HG02763 (cell line): ENCODE data around the gene MAP1LC3B2.

Source experiments
- ATAC-seq: cut with Tn5 transposase; IDR thresholded peaks from one replicate; pipeline ENCODE4 v1.9.1; 2021; ENCODE audit warnings: mild to moderate bottlenecking, moderate library complexity; ENCODE audit not compliant: unreplicated experiment

The MAP1LC3B2 gene

GRCh38 chr12:116559162-116559935 is at the start of gene MAP1LC3B2:
Gene MAP1LC3B2 (plus strand): TSS chr12:116559381. CDS start chr12:116575943, 16,562 bp downstream.
- ATAC-seq: peak; percentile 79

DNA sequence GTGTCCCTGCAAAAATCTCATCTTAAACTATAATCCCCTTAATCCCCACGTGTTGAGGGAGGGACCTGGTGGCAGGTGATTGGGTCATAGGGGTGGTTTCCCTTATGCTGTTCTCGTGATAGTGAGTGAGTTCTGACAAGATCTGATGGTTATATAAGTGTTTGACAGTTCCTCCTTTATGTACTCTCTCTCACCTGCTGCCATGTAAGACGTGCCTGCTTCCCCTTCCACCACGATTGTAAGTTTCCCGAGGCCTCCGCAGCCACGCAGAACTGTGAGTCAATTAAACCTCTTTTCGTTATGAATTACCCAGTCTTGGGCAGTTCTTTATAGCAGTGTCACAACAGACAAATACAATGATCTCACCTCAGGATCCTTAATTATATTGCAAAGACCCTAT is 45.2 kb upstream of the MAP1LC3B2 start:
- ATAC-seq: no peak

- no peak for ATAC-seq
Measured at GRCh38 chr12:116515684-116516083, 43.5 kb upstream of the MAP1LC3B2 start.

DNA sequence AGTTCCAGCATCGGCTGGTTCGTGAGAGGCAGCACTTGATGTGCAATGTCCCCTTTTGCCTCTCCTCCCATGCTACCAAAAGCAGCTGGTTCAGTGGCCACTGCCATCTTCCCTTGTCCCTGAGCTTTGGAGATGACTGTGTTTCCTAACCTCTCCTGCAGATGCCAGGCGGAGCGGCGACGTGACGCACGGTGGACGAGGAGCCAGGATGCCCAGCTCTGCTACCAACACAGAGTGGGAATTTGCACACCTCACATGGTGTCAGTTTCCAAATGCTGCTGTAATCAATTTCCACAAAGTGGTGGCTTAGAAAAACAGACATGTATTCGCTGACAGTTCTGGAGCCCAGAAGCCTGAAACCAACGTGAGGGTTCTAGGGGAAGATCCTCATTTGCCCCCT is 42.5 kb upstream of the MAP1LC3B2 start:
- ATAC-seq: no peak

- ATAC-seq: no peak
Measured at GRCh38 chr12:116517431-116518045, 41.6 kb upstream of the MAP1LC3B2 start.

- ATAC-seq: no peak
Measured at GRCh38 chr12:116520225-116520760, 38.9 kb upstream of the MAP1LC3B2 start.

GRCh38 chr12:116520801-116521471 is 38.2 kb upstream of the MAP1LC3B2 start:
- ATAC-seq: no peak

DNA sequence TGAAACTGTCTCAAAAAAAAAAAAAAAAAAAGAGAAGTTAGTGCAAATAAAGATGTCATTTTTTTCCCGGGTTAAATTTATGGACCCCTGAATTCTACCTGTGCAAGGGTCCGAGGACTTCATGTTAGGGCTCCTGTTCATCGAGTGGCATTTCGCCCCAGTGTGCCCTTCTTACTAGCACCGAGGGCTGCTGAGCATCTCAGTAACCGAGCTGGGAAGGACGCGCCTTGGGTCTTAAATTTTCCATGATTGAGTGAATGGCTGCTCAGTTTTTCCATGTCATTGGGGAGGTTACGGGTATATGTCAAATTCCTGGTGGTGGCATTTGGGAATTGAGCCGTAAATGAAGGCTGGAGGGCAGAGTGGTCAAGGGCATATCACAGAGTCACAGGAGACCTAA is 34.9 kb upstream of the MAP1LC3B2 start:
- no peak for ATAC-seq

DNA sequence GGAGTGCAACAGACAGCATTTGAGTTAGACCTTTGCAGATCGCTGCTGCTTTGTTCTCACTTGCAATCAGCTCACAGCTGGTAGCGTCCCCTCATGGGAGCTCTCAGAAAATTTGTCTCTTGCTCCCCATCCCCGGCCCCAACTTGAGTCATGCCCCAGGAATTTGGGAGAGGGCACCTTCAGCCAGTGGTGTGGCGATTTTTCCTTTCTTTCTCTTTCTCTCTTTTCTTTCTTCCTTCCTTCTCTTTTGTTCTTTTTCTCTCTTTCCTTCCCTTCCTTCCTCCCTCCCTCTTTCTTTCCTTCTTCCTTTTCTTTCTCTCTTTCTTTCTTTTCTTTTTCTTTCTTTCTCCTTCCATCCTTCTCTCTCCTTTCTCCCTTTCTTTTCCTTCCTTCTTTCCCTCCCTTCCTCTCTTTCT is 34.2 kb upstream of the MAP1LC3B2 start:
- no peak for ATAC-seq

DNA sequence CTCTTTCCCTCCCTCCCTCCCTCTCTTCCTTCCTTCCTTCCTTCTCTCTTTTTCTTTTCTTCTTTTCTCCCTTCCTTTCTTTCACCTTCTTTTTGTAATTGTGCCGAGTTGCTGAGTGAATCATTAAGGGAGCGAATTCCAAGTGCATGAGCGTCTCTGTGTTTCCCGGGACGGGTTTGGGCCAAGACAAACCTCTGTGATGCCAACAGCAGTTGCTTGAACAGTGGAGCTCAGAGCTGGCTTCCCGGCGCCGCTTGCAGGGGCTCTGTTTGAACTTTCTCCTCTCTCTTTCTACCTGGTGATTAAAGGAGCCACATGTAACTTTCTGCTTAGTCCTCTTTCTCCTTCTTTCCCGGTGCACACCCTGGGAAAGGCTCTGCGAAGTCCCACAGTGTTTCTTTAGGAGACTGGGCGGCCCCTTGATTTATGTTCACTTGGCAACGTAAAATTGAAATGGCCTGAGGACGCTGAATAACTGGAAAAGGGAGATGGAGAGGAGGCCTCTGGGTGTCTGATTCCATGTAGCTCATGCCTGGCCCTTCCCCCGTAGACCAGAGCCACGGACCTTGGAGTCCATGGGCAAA is 33.7 kb upstream of the MAP1LC3B2 start:
- ATAC-seq: no peak

- no peak for ATAC-seq
Measured at GRCh38 chr12:116528065-116528464, 31.1 kb upstream of the MAP1LC3B2 start.

DNA sequence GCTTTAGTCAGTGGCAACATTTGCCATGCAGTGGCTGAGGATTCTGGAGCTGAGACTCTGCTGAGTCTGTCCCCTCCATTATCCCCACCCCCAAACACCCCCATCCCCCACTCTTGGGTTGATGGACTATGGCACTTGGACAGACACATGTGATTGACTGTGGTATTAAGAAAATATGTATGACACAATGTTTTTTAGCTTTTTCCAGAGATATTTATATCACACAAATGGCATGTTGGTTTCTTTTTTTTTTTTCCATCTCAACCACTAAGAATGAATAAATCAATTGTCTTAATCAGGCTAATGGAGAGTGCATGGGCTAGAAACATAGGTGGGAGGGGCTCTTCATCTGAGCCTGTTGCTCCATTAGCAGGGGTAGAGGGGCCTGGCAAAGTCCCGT is 30.7 kb upstream of the MAP1LC3B2 start:
- no peak for ATAC-seq

- ATAC-seq: no peak
Measured at GRCh38 chr12:116529048-116529447, 30.1 kb upstream of the MAP1LC3B2 start.

GRCh38 chr12:116529686-116530085 is 29.5 kb upstream of the MAP1LC3B2 start:
- no peak for ATAC-seq

DNA sequence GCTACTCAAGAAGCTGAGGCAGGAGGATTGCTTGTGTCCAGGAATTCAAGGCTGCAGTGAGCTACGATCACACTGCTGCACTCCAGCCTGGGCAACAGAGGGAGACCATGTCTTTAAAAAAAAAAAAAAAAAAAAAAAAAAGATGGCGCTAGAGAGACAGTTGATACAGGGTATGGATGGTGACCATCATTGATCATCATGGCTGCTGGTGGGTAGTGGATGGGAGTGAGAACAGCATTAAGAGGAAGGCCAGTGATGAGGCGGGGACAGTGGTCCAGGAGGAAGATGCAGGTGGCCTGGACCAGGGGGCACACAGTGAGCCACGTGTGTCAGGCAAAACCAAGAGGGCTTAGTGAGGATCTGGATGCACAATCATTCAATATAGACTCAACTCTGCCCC is 26.8 kb upstream of the MAP1LC3B2 start:
- ATAC-seq: no peak

DNA sequence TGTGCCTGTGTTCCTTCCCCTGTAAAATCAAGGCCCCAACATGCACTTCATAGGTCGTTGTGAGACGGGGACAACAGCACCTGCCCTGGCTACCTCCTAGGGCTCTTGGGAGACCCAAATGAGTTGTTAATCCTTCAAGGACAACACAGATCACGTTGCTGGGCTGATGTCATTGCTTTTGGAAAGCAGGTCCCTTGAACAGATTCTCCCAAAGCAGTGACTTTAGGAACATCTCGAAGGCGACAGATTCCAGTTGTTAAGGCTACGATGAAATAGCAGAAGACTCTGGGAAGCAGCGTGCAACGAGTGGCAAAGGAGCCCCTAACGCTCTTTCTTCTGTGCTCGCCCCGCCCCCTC is 26.2 kb upstream of the MAP1LC3B2 start:
- ATAC-seq: peak; percentile 10

DNA sequence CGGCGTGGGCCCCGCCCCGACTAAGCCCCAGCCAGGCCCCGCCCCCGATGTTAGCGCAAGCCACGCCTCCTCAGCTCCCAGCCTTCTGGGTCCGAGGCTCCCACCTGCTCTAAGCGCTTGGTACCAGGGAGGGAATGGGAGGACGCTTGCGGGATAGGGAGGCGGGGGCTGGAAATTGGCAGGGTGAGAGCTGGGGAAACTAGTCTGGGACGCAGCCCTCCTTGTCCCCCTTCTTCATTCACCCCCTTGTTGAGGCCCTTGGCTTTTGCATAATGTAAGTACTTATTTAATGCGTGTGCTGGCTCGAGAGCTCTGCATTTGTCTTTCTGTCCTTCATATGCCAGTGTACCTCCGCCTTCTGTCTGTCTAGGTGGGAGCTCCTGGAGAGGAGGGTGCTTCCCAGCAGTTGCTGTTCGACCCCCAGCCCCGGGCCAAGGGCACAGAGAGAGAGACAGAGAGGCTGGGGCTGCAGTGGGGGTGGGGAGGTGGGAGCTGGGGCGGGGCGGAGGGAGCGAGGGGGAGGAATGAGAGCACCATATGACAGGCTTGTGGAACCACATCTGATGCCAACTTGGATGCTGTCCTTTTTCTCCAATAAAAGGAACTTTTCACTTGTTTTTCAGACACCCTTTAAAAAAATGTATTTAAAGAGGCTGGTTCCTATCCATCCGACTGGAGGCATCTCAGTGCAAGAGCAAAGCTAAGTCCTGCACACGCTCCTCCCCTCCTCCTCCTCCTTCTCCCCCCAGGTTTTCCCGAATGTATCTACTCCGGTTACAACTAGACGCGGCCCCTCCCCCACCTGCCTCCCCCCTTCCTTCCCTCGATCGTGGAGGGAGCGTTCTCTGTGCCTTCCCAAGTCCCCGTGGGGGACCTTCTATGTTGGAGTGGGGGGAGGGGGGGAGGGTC is 25.6 kb upstream of the MAP1LC3B2 start:
- ATAC-seq: peak; percentile 61

DNA sequence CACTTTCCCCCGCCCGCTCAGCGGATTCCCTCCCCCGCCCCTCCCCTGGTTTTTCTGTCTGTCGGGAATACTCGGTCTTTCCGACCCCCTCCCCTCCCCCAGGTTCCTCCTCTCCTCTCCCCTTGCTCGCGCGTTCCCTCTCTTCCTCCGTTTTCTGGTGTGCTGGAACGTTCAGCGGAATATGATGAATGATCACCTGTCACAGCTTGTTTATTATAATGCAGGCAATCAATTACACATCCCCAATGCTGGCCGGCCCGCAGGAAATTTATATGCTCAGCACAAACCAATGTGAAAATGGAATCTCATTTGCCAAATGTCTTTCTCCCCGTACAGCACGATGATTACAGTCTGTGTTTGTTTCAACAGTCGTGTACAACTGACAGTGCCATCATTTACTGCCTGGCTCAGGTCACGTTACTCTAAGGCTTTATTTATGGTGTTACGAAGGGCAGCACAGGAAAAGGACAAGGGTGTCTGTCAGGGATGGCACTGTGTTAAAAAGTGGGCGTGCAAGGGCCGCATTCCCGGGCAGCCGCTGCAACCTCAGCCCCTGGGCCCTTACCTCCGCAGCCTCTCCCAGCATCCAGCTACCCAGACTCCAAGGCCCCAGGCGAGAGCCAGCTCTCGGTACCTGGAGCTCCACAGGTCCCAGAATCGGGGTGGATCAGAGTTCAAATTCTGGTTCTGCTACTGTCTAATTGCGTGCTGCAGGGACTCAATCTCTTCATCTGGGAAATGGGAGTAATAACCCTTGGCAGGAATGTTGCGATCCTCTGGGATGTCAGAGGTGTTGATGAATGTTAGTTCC is 24.7 kb upstream of the MAP1LC3B2 start:
- no peak for ATAC-seq

DNA sequence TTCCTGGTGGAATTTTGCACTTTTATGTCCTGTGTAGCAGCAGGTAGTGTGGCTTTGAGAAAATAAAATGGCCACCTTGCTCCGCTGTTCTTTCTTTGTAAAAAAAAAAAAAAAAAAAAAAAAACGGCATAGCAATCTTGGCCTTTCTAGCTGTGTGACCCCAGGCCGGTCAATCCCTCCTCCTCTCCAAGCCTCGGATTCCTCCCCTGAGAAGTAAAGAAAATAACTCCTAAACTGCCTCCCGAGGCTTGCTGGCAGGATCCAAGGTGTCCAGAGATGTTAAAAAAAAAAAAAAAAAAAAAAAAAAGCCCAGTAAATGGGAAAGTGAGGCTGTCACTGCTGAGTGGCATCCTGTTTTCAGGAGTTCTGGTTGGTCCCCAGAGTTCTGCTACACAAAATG is 23.9 kb upstream of the MAP1LC3B2 start:
- no peak for ATAC-seq
